Rectal smooth muscle tissue (tissue), 1 donor: Measurements from ENCODE around the gene EMILIN2.

ENCODE experiments used
- H3K27ac ChIP-seq: one replicate; pipeline ENCODE4 v1.7.0; 2013; ENCODE audit warnings: low read depth, low read length, inconsistent platforms
- H3K27me3 ChIP-seq: one replicate; pipeline ENCODE4 v1.7.0; 2013; ENCODE audit warnings: low read length; ENCODE audit not compliant: control insufficient read depth, insufficient read depth
- H3K36me3 ChIP-seq: one replicate; pipeline ENCODE4 v1.7.0; 2013; ENCODE audit warnings: low read length; ENCODE audit not compliant: control insufficient read depth, insufficient read depth
- H3K4me1 ChIP-seq: one replicate; pipeline ENCODE4 v1.7.0; 2013; ENCODE audit warnings: low read length; ENCODE audit not compliant: control insufficient read depth, insufficient read depth
- H3K4me3 ChIP-seq: one replicate; pipeline ENCODE4 v1.7.0; 2013; ENCODE audit warnings: low read length
- H3K9ac ChIP-seq: one replicate; pipeline ENCODE4 v1.7.0; 2013; ENCODE audit warnings: low read length

The EMILIN2 gene

GRCh38 chr18:2964361-2965010 is 117.7 kb downstream of the EMILIN2 start:
- Histone ChIP-seq H3K27ac (no peak overlapping the region), H3K36me3 (no peaks in the 10 kb centered on the region), H3K4me1 (peaks cover 7% of the 10 kb centered on the region), H3K9ac (no peak overlapping the region), H3K4me3 (no peak overlapping the region), H3K27me3 (no peaks in the 10 kb centered on the region)
